Measurements from ENCODE around the gene ACTMAP.
"Not testable (repeated sequence)": the region's sequence is repeated elsewhere in the genome, so short reads cannot be mapped to it uniquely, and the experiment has no call there.

Gene ACTMAP

DNA sequence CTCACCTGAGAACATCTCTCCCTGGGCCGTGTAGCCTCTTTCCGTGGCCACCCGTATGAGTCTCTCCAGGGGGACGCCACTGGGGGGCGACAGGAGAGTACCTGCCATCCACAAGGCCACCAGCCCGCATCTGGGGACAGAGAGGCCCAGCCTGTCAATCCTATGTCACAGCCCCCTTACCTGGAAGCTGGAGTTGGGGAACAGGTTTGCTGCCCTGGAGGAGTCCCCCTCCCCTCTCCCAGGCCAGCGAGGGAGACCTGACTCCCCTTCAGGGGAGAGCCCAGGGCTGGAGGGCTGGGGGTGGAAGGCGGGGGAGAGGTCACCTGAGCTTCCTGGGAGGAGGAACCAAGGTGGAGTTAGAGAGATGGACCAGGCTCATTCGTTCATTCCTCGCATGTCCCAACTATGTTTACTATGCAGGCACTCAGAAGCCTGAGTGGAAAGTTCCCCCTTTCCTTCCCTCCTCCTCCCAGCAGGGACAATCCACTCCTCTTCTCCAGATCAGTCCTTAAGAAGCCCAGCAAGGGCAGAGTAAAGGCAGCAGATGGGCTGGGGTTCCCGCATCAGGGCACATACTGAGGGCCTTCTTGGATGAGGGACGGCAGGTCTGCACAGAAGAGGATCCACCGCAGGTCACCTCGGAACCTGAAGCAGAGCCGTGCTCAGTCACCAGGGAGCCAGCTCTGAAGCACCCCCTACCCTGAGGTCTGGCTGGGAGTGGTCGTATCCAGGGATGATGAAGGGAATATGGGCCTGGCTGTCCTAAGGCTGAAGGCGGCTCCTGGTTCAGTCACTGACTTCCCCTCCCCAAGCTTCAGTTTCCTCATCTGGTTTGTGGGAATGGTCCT, 5.5 kb downstream of the ACTMAP start:
- DNase-seq (ENCODE audit: low read depth in 2 of 3, low spot score in 2 of 3): no peak

GRCh38 chr19:40743926-40744325, 6.4 kb downstream of the ACTMAP start:
- DNase-seq (ENCODE audit: low read depth in 2 of 3, low spot score in 2 of 3): no peak

DNA sequence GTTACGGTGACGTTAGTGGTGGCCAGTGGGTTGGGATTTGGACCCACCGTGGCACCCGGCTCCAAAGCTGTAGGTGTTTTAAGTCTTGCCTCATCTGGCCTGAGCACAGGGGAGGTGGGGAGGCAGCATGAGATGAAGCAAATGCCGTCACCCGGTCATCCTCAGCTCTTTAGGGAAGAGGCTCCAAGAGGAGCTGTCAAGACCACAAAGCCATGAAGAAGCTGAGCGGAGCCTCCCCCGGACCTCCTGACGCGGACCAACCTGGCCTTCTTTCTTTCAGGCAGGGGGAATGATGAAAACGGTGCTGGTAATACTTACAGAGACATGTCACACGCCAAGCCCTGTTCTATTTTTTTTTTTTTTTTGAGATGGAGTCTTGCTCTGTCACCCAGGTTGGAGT, 7.4 kb downstream of the ACTMAP start:
- DNase-seq (ENCODE audit: low read depth in 2 of 3, low spot score in 2 of 3): no peak

DNA sequence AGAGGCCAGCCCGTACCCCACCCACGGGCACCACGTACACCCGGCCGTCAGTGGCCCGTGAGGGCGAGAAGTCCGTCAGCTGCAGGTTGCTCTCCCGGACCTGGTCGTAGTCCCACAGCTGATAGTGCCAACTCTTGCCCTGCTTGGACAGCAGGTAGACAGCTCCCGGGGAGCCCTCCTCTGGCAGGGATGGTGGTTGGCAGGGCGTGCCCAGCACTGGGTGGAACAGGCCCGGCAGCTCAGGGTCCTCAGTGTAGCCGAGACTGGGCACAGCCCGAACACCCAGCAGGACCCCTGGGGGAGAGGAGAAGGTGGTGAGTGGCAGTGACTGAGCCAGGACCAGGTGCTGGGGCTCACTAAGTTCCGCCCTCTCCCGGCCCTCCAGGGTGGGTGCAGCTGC, 7.8 kb downstream of the ACTMAP start:
- no peak for DNase-seq (ENCODE audit: low read depth in 2 of 3, low spot score in 2 of 3)

GRCh38 chr19:40741527-40742390, 8.5 kb downstream of the ACTMAP start:
- DNase-seq (ENCODE audit: low read depth in 2 of 3, low spot score in 2 of 3): no peak

GRCh38 chr19:40740747-40741146, 9.5 kb downstream of the ACTMAP start:
- no peak for DNase-seq (ENCODE audit: low read depth in 2 of 3, low spot score in 2 of 3)

- no peak for DNase-seq (ENCODE audit: low read depth in 2 of 3, low spot score in 2 of 3)
Measured at GRCh38 chr19:40739871-40740703, 10.2 kb downstream of the ACTMAP start.

DNA sequence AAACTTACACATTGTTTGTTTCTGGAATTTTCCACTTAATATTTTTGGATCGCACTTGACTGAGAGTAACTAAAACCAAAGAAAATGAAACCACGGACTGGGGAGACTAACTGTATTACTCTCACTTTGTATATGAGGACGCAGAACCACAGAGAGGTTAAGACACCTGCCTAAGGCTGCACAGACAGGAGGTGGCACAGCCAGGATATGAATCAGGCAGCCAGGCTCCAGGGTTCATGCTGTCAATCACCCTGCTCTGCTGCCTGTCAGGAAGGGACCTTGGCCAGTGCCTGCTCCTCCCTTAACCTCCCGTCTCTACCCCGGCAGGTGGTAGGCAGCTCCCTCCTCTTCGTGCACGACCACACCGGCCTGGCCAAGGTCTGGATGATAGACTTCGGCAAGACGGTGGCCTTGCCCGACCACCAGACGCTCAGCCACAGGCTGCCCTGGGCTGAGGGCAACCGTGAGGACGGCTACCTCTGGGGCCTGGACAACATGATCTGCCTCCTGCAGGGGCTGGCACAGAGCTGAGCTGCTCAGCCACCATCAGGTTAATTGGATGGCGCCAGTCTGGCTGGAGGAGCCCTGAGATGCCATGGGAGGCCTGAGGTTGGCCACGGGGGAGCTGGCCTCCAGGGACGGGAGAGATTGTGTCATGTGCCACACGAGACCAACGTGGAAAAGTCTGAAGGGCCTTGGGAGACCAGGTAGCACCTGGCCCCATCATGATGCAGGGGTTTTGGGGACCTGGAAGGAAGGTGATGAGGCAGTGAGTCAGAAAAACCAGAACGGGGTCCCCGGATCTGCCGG, 11.0 kb downstream of the ACTMAP start:
- no peak for DNase-seq (ENCODE audit: low read depth in 2 of 3, low spot score in 2 of 3)

- DNase-seq (ENCODE audit: low read depth in 2 of 3, low spot score in 2 of 3): no peak
Measured at GRCh38 chr19:40737102-40737644, 13.1 kb downstream of the ACTMAP start.

DNA sequence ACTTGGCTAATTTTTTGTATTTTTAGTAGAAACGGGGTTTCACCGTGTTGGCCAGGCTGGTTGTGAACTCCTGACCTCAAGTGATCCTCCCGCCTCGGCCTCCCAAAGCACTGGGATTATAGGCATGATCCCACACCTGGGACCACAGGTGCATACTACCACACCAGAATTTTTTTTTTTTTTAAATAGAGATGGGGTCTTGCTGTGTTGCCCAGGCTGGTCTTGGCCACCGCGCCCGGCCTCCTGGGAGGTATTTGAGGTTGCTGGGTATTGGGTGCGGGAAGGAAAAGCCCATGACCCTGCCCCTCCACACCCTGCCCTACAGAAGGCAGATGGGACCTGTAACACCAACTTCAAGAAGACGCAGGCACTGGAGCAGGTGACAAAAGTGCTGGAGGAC, 13.6 kb downstream of the ACTMAP start:
- DNase-seq (ENCODE audit: low read depth in 2 of 3, low spot score in 2 of 3): no peak

DNA sequence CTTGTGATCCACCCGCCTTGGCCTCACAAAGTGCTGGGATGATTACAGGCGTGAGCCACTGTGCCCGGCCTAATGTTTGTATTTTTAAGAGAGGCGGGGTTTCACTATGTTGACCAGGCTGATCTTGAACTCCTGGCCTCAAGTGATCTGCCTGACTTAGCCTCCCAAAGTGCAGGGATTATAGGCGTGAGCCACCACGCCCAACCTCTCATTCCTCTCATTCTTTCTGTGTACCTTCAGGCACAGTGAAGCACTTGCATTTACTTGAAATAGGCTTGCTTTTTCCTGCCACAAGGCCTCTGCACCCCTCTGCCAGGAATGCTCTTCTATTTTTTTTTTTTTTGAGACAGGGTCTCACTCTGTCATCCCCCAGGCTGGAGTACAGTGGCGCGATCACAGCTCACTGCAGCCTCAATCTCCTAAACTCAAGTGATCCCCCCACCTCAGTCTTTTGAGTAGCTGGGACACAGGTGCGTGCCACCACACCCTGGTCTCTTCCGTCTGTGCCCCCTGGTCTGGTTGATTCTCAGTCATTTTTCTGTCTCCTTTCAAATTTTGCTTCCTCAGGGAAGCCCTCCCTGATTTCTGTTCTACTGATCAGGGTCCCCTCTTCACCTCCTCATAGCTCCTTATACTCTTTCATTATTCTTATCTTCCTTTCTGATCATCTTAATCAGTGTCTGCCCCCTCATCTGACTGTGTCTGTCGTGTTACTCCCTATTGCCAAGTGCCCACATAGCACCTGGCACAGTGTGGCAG, 15.1 kb downstream of the ACTMAP start:
- DNase-seq (ENCODE audit: low read depth in 2 of 3, low spot score in 2 of 3): no peak

GRCh38 chr19:40733149-40733548, 17.1 kb downstream of the ACTMAP start:
- DNase-seq (ENCODE audit: low read depth in 2 of 3, low spot score in 2 of 3): no peak

DNA sequence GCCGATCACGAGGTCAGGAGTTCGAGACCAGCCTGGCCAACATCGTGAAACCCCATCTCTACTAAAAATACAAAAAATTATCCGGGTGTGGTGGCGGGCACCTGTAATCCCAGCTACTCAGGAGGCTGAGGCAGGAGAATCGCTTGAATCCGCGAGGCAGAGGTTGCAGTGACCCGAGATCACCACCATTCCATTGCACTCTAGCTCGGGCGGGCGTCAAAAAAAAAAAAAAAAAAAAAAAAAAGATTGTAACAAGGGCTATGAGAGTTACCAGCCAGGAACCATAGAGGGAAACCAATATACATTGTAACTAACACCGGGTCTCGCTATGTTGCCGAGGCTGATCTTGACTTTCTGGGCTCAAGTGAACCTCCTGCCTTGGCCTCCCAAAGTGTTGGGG, 18.0 kb downstream of the ACTMAP start:
- DNase-seq (ENCODE audit: low read depth in 2 of 3, low spot score in 2 of 3): not testable (repeated sequence)

- not testable (repeated sequence) for DNase-seq (ENCODE audit: low read depth in 2 of 3, low spot score in 2 of 3)
Measured at GRCh38 chr19:40730065-40730464, 20.2 kb downstream of the ACTMAP start.

DNA sequence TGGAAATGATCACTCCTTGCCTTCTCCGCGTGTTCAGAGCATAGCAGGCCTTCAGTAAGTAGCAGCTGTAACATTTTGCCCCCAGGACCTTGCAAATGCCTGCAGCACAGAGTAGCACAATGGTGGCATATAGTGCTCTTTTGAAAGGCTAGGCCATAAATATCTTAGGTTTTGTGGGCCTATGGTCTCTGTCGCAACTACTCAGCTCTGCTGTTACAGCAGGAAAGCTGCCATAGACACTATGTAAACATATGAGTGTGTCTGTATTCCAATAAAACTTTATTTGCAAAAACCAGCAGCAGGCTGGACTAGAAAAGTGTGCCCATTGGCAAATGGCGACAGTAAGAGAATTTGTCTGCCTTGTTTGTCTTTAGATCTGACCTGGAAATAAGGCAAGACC, 24.0 kb downstream of the ACTMAP start:
- no peak for DNase-seq (ENCODE audit: low read depth in 2 of 3, low spot score in 2 of 3)

- no peak for DNase-seq (ENCODE audit: low read depth in 2 of 3, low spot score in 2 of 3)
Measured at GRCh38 chr19:40724855-40725254, 25.4 kb downstream of the ACTMAP start.

DNA sequence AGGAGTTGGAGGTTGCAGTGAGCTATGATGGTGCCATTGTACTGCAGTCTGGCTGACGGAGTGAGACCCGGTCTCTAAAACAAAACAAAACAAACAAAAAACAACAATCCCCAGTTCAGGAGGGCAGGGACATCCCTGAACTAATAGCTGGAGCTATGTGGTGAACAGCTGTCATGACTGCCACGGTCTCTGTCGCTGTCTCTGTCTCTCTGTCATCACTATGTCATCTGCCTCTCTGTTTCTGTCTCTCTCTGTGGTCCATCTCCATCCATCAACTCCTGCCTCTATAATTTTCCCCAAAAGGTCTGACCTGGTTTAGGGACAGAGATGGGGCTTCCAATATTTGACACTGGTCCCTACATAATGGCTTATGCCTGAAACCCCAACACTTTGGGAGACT, 26.0 kb downstream of the ACTMAP start:
- DNase-seq (ENCODE audit: low read depth in 2 of 3, low spot score in 2 of 3): no peak

DNA sequence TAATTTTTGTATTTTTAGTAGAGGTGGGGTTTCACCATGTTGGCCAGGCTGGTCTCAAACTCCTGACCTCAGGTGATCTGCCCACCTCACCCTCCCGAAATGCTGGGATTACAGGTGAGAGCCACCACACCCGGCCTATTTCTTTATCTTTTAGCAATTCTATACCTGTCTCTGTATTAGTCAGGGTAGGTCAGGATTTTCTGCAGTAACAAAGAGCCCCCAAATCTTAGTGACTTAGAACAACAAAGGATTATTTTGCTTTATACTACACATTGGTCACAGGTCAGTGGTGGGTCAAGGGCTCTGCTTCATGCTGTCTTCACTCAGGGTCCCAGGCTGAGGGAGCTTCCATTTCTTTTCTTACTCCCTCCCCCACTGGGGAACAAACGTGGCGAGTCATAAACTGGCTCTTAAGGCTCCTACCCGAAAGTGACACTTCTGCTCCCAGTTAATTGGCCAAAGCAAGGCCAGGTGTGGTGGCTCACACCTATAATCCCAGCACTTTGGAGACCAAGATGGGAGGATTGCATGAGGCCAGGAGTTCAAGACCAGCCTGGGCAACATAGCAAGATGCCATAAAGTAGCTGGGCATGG, 26.5 kb downstream of the ACTMAP start:
- DNase-seq (ENCODE audit: low read depth in 2 of 3, low spot score in 2 of 3): no peak
